Progenitor cell of endocrine pancreas (in vitro differentiated cells): ENCODE data around the gene TRIM25. TPM values are rescaled to one million over a fixed set of nuclear protein-coding genes. Genes with fewer than 3 reads are reported as not detected.

ENCODE experiments used
- DNase-seq: peaks from one replicate; pipeline ENCODE4 v3.0.0; 2021; ENCODE audit warnings: low spot score; ENCODE audit not compliant: unreplicated experiment
- H3K27ac Mint-ChIP-seq: 2 replicates; pipeline ENCODE4 v1.8.0; 2021; ENCODE audit warnings: mild to moderate bottlenecking, moderate library complexity, mixed read lengths
- H3K27me3 Mint-ChIP-seq: 2 replicates; pipeline ENCODE4 v1.8.0; 2021; ENCODE audit warnings: mixed read lengths
- H3K36me3 Mint-ChIP-seq: 2 replicates; pipeline ENCODE4 v1.8.0; 2022; ENCODE audit warnings: mixed read lengths; ENCODE audit not compliant: insufficient read depth
- H3K4me1 Mint-ChIP-seq: 2 replicates; pipeline ENCODE4 v1.8.0; 2021; ENCODE audit warnings: low read depth, mixed read lengths
- H3K4me3 Mint-ChIP-seq: 2 replicates; pipeline ENCODE4 v1.8.0; 2021; ENCODE audit warnings: low read depth, mild to moderate bottlenecking, moderate library complexity, mixed read lengths
- H3K9me3 Mint-ChIP-seq: 2 replicates; pipeline ENCODE4 v1.8.0; 2021; ENCODE audit warnings: low read depth, mixed read lengths
- total RNA-seq: library from RNA; stranded (reverse); gene quantifications from 2 replicates; pipeline ENCODE4 v1.2.1, GENCODE V29; 2021
- TF ChIP-seq, protein P1 (sequence below): fragments of 200-600 bp; sonication (generic); IDR thresholded peaks from one replicate; pipeline ENCODE4 v1.5.0; 2021; ENCODE audit warnings: antibody characterized with exemption, mild to moderate bottlenecking; ENCODE audit not compliant: unreplicated experiment

The TRIM25 gene
- total RNA-seq, 1 donor from 2014 or later = 29.9 TPM

DNA sequence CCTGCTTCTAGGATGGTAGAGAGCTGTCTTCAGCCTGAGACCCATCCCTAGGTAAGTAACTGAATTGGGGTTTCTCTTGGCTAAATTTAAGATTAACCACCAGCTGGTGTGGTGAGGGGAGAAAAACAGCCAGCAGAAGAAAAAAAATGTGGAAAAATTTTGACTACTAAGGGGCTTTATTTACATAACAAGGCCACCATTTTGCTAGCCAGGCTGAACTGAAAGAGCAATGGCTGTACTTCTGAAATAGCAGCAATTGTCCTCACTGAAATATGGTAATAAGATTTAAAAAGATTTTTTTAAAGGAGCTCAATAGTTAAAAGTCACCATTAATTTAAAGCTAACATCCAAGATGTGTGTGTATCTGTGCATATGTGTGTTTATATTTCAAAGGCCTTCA, 12.4 kb upstream of the TRIM25 start:
- H3K4me3 Mint-ChIP-seq = no peak overlapping the region
- no peak overlapping the region for H3K27ac Mint-ChIP-seq
- H3K9me3 Mint-ChIP-seq = peaks cover 14% of the 10 kb centered on the region
- peaks cover 6% of the 10 kb centered on the region for H3K4me1 Mint-ChIP-seq
- H3K36me3 Mint-ChIP-seq = peaks cover 6% of the 10 kb centered on the region
- TF ChIP-seq, protein P1, sequence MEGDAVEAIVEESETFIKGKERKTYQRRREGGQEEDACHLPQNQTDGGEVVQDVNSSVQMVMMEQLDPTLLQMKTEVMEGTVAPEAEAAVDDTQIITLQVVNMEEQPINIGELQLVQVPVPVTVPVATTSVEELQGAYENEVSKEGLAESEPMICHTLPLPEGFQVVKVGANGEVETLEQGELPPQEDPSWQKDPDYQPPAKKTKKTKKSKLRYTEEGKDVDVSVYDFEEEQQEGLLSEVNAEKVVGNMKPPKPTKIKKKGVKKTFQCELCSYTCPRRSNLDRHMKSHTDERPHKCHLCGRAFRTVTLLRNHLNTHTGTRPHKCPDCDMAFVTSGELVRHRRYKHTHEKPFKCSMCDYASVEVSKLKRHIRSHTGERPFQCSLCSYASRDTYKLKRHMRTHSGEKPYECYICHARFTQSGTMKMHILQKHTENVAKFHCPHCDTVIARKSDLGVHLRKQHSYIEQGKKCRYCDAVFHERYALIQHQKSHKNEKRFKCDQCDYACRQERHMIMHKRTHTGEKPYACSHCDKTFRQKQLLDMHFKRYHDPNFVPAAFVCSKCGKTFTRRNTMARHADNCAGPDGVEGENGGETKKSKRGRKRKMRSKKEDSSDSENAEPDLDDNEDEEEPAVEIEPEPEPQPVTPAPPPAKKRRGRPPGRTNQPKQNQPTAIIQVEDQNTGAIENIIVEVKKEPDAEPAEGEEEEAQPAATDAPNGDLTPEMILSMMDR = no peak
- no peaks in the 10 kb centered on the region for H3K27me3 Mint-ChIP-seq
- no peak for DNase-seq

DNA sequence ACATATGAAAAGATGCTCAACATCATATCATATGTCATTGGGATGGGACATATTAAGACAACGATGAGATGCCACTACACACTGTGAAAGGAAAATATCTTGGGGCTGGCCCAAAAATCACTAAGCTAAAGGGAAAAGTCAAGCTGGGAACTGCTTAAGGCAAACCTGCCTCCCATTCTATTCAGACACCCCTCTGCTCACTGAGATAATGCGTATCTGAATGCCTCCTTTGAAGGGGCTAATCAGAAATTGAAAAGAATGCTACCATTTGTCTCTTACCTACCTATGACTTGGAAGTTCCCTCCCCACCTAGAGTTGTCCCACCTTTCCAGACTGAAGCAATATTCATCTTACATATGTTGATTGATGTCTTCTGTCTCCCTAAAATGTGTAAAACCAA, 11.2 kb upstream of the TRIM25 start:
- TF ChIP-seq, protein P1 = no peak
- Mint-ChIP-seq H3K4me1 (peaks cover 6% of the 10 kb centered on the region), H3K27ac (no peak overlapping the region), H3K27me3 (no peaks in the 10 kb centered on the region), H3K9me3 (peaks cover 6% of the 10 kb centered on the region), H3K4me3 (no peak overlapping the region), H3K36me3 (peaks cover 3% of the 10 kb centered on the region)
- no peak for DNase-seq

DNA sequence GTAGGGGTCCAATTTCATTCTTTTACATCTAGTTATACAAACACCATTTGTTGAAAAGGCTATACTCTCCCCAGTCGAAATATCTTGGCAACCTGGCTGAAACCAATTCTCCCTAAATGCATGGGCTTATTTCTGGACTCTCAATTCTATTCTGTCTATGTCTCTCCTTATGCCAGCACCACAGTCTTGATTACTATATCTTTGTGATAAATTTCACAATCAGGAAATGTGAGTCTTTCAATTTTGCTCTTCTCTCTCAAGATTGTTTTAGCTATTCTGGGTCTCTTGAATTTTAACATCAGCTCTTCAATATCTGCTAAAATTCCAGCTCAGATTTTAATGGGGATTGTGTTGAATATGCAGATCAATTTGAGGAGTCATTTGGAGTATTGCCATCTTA, 5.9 kb upstream of the TRIM25 start:
- no peak for DNase-seq
- TF ChIP-seq, protein P1 = no peak
- Mint-ChIP-seq H3K36me3 (peaks cover 2% of the 10 kb centered on the region), H3K27ac (no peak overlapping the region), H3K4me3 (no peak overlapping the region), H3K4me1 (peaks cover 7% of the 10 kb centered on the region), H3K27me3 (peaks cover 5% of the 10 kb centered on the region), H3K9me3 (peaks cover 10% of the 10 kb centered on the region)

DNA sequence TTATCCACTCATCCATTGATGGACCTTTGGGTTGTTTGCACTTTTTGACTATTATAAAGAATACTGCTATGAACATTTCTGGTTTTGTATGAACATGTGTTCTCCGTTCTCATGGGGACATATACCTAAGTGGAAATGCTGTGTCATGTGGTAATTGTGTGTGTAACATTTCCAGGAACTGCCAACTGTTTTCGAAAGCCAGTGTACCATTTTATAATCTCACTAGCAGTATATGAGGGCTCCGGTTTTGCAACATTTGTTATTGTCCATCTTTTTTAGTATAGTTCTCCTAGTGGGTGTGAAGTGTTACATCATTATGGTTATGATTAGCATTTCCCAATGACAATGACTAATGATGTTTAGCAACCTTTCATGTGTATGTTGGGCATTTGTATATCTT, 5.1 kb upstream of the TRIM25 start:
- Mint-ChIP-seq H3K4me3 (no peak overlapping the region), H3K4me1 (peaks cover 10% of the 10 kb centered on the region), H3K27ac (no peak overlapping the region), H3K27me3 (peaks cover 5% of the 10 kb centered on the region), H3K9me3 (peaks cover 10% of the 10 kb centered on the region), H3K36me3 (peaks cover 2% of the 10 kb centered on the region)
- TF ChIP-seq, protein P1 = no peak
- no peak for DNase-seq

DNA sequence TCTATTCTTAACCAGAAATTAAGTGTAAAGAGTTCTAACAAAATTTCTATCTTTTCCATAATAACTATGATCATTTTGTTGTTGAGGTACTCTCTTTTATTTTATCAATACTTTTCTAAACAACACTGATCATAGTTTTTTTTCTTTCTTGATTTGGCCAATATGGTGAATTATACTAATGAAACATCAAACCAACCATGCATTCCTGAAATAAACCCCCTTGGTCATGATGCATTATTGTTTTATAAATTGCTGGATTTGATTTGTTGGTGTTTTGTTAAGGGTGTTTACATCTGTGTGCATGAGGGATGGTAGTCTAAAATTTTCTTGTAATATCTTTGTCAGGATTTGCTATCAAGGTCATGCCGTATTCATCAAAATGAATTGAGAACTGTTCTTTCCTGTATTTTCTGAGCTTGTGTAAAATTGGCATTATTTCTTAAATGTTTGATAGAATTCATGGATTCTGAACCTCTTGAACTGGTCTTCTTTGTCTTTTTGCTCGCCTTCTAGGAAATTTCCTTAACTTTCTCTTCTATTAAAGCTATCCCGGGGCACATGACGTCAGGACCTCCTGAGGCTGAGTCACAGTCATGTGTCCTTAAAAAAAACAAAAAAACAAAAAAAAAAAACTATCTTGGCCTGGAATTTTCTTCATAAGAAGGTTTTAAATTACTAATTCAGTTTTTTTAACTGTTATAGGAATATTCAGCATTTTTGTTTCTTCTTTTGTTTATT, 3.9 kb upstream of the TRIM25 start:
- Mint-ChIP-seq H3K4me1 (peaks cover 11% of the 10 kb centered on the region), H3K9me3 (peaks cover 10% of the 10 kb centered on the region)

More for the DNA sequence above, 3.9 kb upstream of the TRIM25 start:
- Mint-ChIP-seq H3K27me3 (peaks cover 5% of the 10 kb centered on the region), H3K36me3 (peaks cover 2% of the 10 kb centered on the region), H3K27ac (no peak overlapping the region), H3K4me3 (no peak overlapping the region)
- TF ChIP-seq, protein P1 = no peak
- no peak for DNase-seq
